WERI-Rb-1 (cell line): Measurements from ENCODE around the gene SLC18A3.

ENCODE experiments used
- DNase-seq: peaks from one replicate; pipeline ENCODE4 v3.0.0-alpha.2; 2020
- H3K27ac ChIP-seq: fragments of 250-450 bp; sonication (Bioruptor Pico); 2 replicates; pipeline ENCODE4 v1.5.1; 2020; ENCODE audit warnings: mild to moderate bottlenecking, moderate library complexity
- H3K27me3 ChIP-seq: fragments of 250-450 bp; sonication (Bioruptor Pico); 2 replicates; pipeline ENCODE4 v1.5.1; 2021; ENCODE audit warnings: mild to moderate bottlenecking, low read depth, moderate library complexity; ENCODE audit not compliant: insufficient read depth, severe bottlenecking
- H3K36me3 ChIP-seq: fragments of 250-450 bp; sonication (Bioruptor Pico); 2 replicates; pipeline ENCODE4 v1.5.1; 2020; ENCODE audit warnings: mild to moderate bottlenecking, moderate library complexity
- H3K4me3 ChIP-seq: 2 replicates; pipeline ENCODE4 v1.5.1; 2011; ENCODE audit warnings: low read depth, mild to moderate bottlenecking, control low read depth, low read length
- H3K9me3 ChIP-seq: fragments of 250-450 bp; sonication (Bioruptor Pico); 2 replicates; pipeline ENCODE4 v1.5.1; 2021; ENCODE audit warnings: mild to moderate bottlenecking, moderate library complexity; ENCODE audit not compliant: severe bottlenecking
- CTCF ChIP-seq: IDR thresholded peaks from 2 replicates; pipeline ENCODE4 v1.5.1; 2011; ENCODE audit warnings: low read depth, mild to moderate bottlenecking, control low read depth, inconsistent platforms, low read length

Gene SLC18A3

GRCh38 chr10:49653273-49653929 is 43.3 kb downstream of the SLC18A3 start:
- H3K4me3 ChIP-seq: no peak overlapping the region
- no peaks in the 10 kb centered on the region for H3K36me3 ChIP-seq
- no peak for DNase-seq
- H3K9me3 ChIP-seq: no peaks in the 10 kb centered on the region
- TF ChIP-seq CTCF: no peak
- H3K27me3 ChIP-seq: no peaks in the 10 kb centered on the region
- no peak overlapping the region for H3K27ac ChIP-seq

GRCh38 chr10:49654036-49654693 is 44.1 kb downstream of the SLC18A3 start:
- no peaks in the 10 kb centered on the region for H3K9me3 ChIP-seq
- no peaks in the 10 kb centered on the region for H3K27me3 ChIP-seq
- no peaks in the 10 kb centered on the region for H3K36me3 ChIP-seq
- no peak overlapping the region for H3K4me3 ChIP-seq
- no peak for DNase-seq
- no peak for TF ChIP-seq CTCF
- no peak overlapping the region for H3K27ac ChIP-seq

- Histone ChIP-seq H3K27me3 (no peaks in the 10 kb centered on the region), H3K4me3 (no peak overlapping the region), H3K36me3 (no peaks in the 10 kb centered on the region), H3K27ac (no peak overlapping the region), H3K9me3 (no peaks in the 10 kb centered on the region)
- no peak for DNase-seq
- TF ChIP-seq CTCF: no peak
Observed at GRCh38 chr10:49655099-49655498, 45.0 kb downstream of the SLC18A3 start.

GRCh38 chr10:49656845-49657493 is 46.9 kb downstream of the SLC18A3 start:
- DNase-seq: no peak
- TF ChIP-seq CTCF: no peak
- H3K27ac ChIP-seq: no peak overlapping the region
- no peaks in the 10 kb centered on the region for H3K27me3 ChIP-seq
- H3K9me3 ChIP-seq: no peaks in the 10 kb centered on the region
- H3K4me3 ChIP-seq: no peak overlapping the region
- H3K36me3 ChIP-seq: no peaks in the 10 kb centered on the region

- Histone ChIP-seq H3K4me3 (no peak overlapping the region), H3K36me3 (no peaks in the 10 kb centered on the region), H3K27ac (no peak overlapping the region), H3K27me3 (no peaks in the 10 kb centered on the region), H3K9me3 (no peaks in the 10 kb centered on the region)
- no peak for TF ChIP-seq CTCF
- no peak for DNase-seq
Observed at GRCh38 chr10:49657606-49658005, 47.5 kb downstream of the SLC18A3 start.
